Pancreas (tissue), 10 donors: ENCODE measurements around the gene ANKRD44. TPM values are rescaled to one million over a fixed set of nuclear protein-coding genes. Genes with fewer than 3 reads are reported as not detected.
A peak's percentile ranks its signal among the peaks of the same experiment; 100 is the strongest.
"Not testable (repeated sequence)": the region's sequence is repeated elsewhere in the genome, so short reads cannot be mapped to it uniquely, and the experiment has no call there.

Experiments
- ATAC-seq, 4 donors: fragments of 200-7000 bp; cut with Tn5 transposase; one replicate each; pipeline versions ENCODE4 v1.8.0 to v1.9.1; 2020; ENCODE audit warnings: mild to moderate bottlenecking in 4 of 4, moderate library complexity in 4 of 4
- DNase-seq, 6 donors: peaks; one replicate each; pipeline ENCODE4 v3.0.0-alpha.2; 2020
- FAIRE-seq: peaks from 2 replicates; lab custom pipeline; 2012; peaks lifted over from hg19 to GRCh38; lab: Jason Lieb, UNC
- H3K27ac ChIP-seq, 4 donors: fragments of 200-600 bp; sonication (generic); 1 replicate in 3 of 4; 2 replicates in 1 of 4; pipeline versions ENCODE4 v1.5.0 to v1.8.0; 2020
- H3K27me3 ChIP-seq, 4 donors: fragments of 200-600 bp; one replicate each; pipeline ENCODE4 v1.8.0; 2021
- H3K36me3 ChIP-seq, 3 donors: fragments of 200-600 bp; sonication (generic) in 1 of 3; one replicate each; pipeline versions ENCODE4 v1.5.0 to v1.8.0; 2020 to 2021
- H3K4me1 ChIP-seq, 3 donors: fragments of 200-600 bp; one replicate each; pipeline ENCODE4 v1.8.0; 2021
- H3K4me3 ChIP-seq, 4 donors: fragments of 200-600 bp; sonication (generic) in 2 of 4; one replicate each; pipeline versions ENCODE4 v1.5.0 to v1.8.0; 2020 to 2021
- H3K9me3 ChIP-seq, 4 donors: fragments of 200-600 bp; one replicate each; pipeline ENCODE4 v1.8.0; 2021
- CTCF ChIP-seq, 4 donors: fragments of 200-600 bp; sonication (generic) in 3 of 4; IDR thresholded peaks; one replicate each; pipeline versions ENCODE4 v1.5.0 to v1.8.0; 2021; ENCODE audit warnings: antibody characterized with exemption in 4 of 4
- WGBS, 2 donors: extraction: QIAGEN DNeasy Blood & Tissue Kit; methylation state at CpG; one replicate each; pipeline ENCODE4 v1.1.7; 2013; 5-methylcytosine and 5-hydroxymethylcytosine counted together
- intact Hi-C, 3 donors: fragments of 100-400 bp; cut with DNase I; formaldehyde crosslinking; loops; one replicate each; pipeline versions ENCODE4 v1.11.1 to v1.14.2; 2022
- polyA plus RNA-seq, 2 donors: library from polyadenylated mRNA; stranded (reverse); fragments of 200-250 nt; gene quantifications; one replicate each; pipeline ENCODE4 v1.2.3, GENCODE V29; 2013
- total RNA-seq, 6 donors: library from RNA; stranded (reverse); fragmentation: NEBNext Ultra II Directional in 4 of 6; extraction: Animal tissue kit (Norgen Biotek cat#: 25700) in 4 of 6; gene quantifications; one replicate each; pipeline versions ENCODE4 v1.2.1 to v1.2.4, GENCODE V29; 2021 to 2023
- donor health status: healthy with polysubstance abuse.
- donor health status: DM: no; HTN: no; CAD: no; lungs with moderate emphysema.
- donor health status: DM: no; HTN: no; CAD: no.
- donor health status: control.
- donor health status: control.
- donor health status: Bipolar disorder and iron deficiency.
- donor health status: DM: yes; HTN: yes; CAD: no.
- donor health status: DM: no; HTN: no; CAD: no.
- donor health status: DM: no; HTN: no; CAD: no.
- donor health status: DM: yes; HTN: yes; CAD: no.

Gene ANKRD44
- total and polyA plus RNA-seq, 8 donors = 1.9 to 12.5 (median 7.7) TPM

GRCh38 chr2:197028230-197028629 lies 282.4 kb downstream of the ANKRD44 start:
- WGBS, 2 donors = 86 to 88% methylated on average over 4 of the region's 4 CpGs
- Histone ChIP-seq H3K27me3 (no peaks in the 10 kb centered on the region), H3K4me3 (no peak overlapping the region), H3K4me1 (peaks cover 0 to 12% (median 0%) of the 10 kb centered on the region in 3 donors), H3K9me3 (no peaks in the 10 kb centered on the region), H3K36me3 (no peaks in the 10 kb centered on the region), H3K27ac (no peak overlapping the region)
- intact Hi-C loops = no loop called here
- FAIRE-seq (no peak), ATAC-seq (no peak), DNase-seq (no peak)
- TF ChIP-seq CTCF (IDR thresholded peaks at IDR 0.05) = no peak

- Histone ChIP-seq H3K4me3 (no peak overlapping the region), H3K36me3 (no peaks in the 10 kb centered on the region), H3K27me3 (no peaks in the 10 kb centered on the region), H3K9me3 (no peaks in the 10 kb centered on the region), H3K27ac (no peak overlapping the region), H3K4me1 (no peaks in the 10 kb centered on the region)
- ATAC-seq (no peak), FAIRE-seq (no peak), DNase-seq (no peak)
- intact Hi-C loops = no loop called here
- 68 to 82% methylated on average over 2 of the region's 2 CpGs for WGBS, 2 donors
- TF ChIP-seq CTCF (IDR thresholded peaks at IDR 0.05) = no peak
Observed at GRCh38 chr2:197024206-197024605, 286.4 kb downstream of the ANKRD44 start.

GRCh38 chr2:197020921-197021320 lies 289.7 kb downstream of the ANKRD44 start:
- ATAC-seq, H3K27me3 ChIP-seq, intact Hi-C loops, H3K4me1 ChIP-seq, H3K27ac ChIP-seq, FAIRE-seq, H3K4me3 ChIP-seq, DNase-seq, H3K9me3 ChIP-seq, H3K36me3 ChIP-seq: not testable (repeated sequence)
- WGBS, 2 donors = 94 to 100% methylated on average over 2 of the region's 2 CpGs

- no peaks in the 10 kb centered on the region for H3K36me3 ChIP-seq
- H3K9me3 ChIP-seq = no peaks in the 10 kb centered on the region
- H3K4me3 ChIP-seq = no peak overlapping the region
- no peak for DNase-seq
- no peaks in the 10 kb centered on the region for H3K27me3 ChIP-seq
- TF ChIP-seq CTCF (IDR thresholded peaks at IDR 0.05) = no peak
- FAIRE-seq = no peak
- intact Hi-C loops = no loop called here
- H3K27ac ChIP-seq = no peak overlapping the region
- ATAC-seq = no peak
- 97 to 98% methylated on average over 2 of the region's 2 CpGs for WGBS, 2 donors
- H3K4me1 ChIP-seq = no peaks in the 10 kb centered on the region
Observed at GRCh38 chr2:197013098-197013497, 297.5 kb downstream of the ANKRD44 start.

GRCh38 chr2:197011801-197012641 lies 298.6 kb downstream of the ANKRD44 start:
- peak; percentile 63 to 89 (median 84) for ATAC-seq

More at GRCh38 chr2:197011801-197012641, 298.6 kb downstream of the ANKRD44 start:
- peak in 1 of 6 donors; percentile 30 for DNase-seq
- H3K36me3 ChIP-seq = no peaks in the 10 kb centered on the region
- intact Hi-C loops = no loop called here
- peak; percentile 41 to 72 (median 67) for TF ChIP-seq CTCF (IDR thresholded peaks at IDR 0.05)
- H3K4me3 ChIP-seq = no peak overlapping the region
- H3K27me3 ChIP-seq = no peaks in the 10 kb centered on the region
- WGBS, 2 donors = 33 to 35% methylated on average over 5 of the region's 5 CpGs
- no peak overlapping the region for H3K27ac ChIP-seq
- H3K4me1 ChIP-seq = peaks cover 0 to 4% (median 3%) of the 10 kb centered on the region in 3 donors
- FAIRE-seq = no peak
- no peaks in the 10 kb centered on the region for H3K9me3 ChIP-seq
